OCI-LY7 (cell line): ENCODE data around the gene PPP3CB. TPM values are rescaled to one million over a fixed set of nuclear protein-coding genes. Genes with fewer than 3 reads are reported as not detected.

Source experiments
- BruUV-seq: library from RNA; stranded (reverse); fragments of 400-500 nt; replicated peaks from 2 replicates; lab custom pipeline; 2021; lab: Mats Ljungman, UMichigan
- CTCF ChIA-PET: fragments of 300-600 bp; sonication (Branson Sonifier 250); formaldehyde crosslinking; loops from one replicate; lab custom pipeline; 2022; ENCODE audit warnings: antibody characterized with exemption; ENCODE audit not compliant: unreplicated experiment; lab: Charles Lee
- POLR2A ChIA-PET: fragments of 300-600 bp; sonication (Branson Sonifier 250); formaldehyde crosslinking; loops from one replicate; lab custom pipeline; 2022; ENCODE audit warnings: antibody characterized with exemption; lab: Charles Lee
- DNase-seq: peaks from one replicate; pipeline ENCODE4 v3.0.0-alpha.2; 2015; ENCODE audit warnings: low spot score
- H2AFZ ChIP-seq: fragments of 200-600 bp; sonication (generic), shearing (Covaris generic); 2 replicates; pipeline ENCODE4 v1.6.1; 2014; ENCODE audit warnings: mild to moderate bottlenecking, antibody characterized with exemption, low read length, moderate library complexity
- H3K27ac ChIP-seq: fragments of 200-600 bp; sonication (generic); 2 replicates; pipeline ENCODE4 v1.5.1; 2014; ENCODE audit warnings: mixed run types, low read depth, mild to moderate bottlenecking, moderate library complexity, low read length, inconsistent platforms; ENCODE audit not compliant: poor library complexity, severe bottlenecking
- H3K36me3 ChIP-seq: fragments of 200-600 bp; sonication (generic); 2 replicates; pipeline ENCODE4 v1.6.1; 2014; ENCODE audit warnings: mild to moderate bottlenecking, antibody characterized with exemption, low read length, moderate library complexity, mixed read lengths; ENCODE audit not compliant: insufficient read depth
- H3K4me1 ChIP-seq: fragments of 200-600 bp; sonication (generic); 2 replicates; pipeline ENCODE4 v1.5.1; 2014; ENCODE audit warnings: mild to moderate bottlenecking, low read length; ENCODE audit not compliant: insufficient read depth, poor library complexity, severe bottlenecking
- H3K4me2 ChIP-seq: fragments of 200-600 bp; sonication (generic); 2 replicates; pipeline ENCODE4 v1.6.1; 2014; ENCODE audit warnings: mild to moderate bottlenecking, low read length
- H3K4me3 ChIP-seq: fragments of 200-600 bp; sonication (generic); 2 replicates; pipeline ENCODE4 v1.5.1; 2014; ENCODE audit warnings: mild to moderate bottlenecking, low read depth, low read length; ENCODE audit not compliant: poor library complexity, severe bottlenecking
- H3K79me2 ChIP-seq: fragments of 200-600 bp; sonication (generic); 2 replicates; pipeline ENCODE4 v1.6.1; 2016; ENCODE audit warnings: low read depth, mild to moderate bottlenecking, low read length, moderate library complexity, mixed read lengths; ENCODE audit not compliant: insufficient read depth
- H3K9me2 ChIP-seq: fragments of 200-600 bp; sonication (generic); 2 replicates; pipeline ENCODE4 v1.6.1; 2016; ENCODE audit warnings: mild to moderate bottlenecking, low read length, mixed read lengths; ENCODE audit not compliant: insufficient read depth
- H3K9me3 ChIP-seq: fragments of 200-600 bp; sonication (generic); 2 replicates; pipeline ENCODE4 v1.6.1; 2014; ENCODE audit warnings: mild to moderate bottlenecking, mixed run types, low read length, mixed read lengths
- H4K20me1 ChIP-seq: fragments of 200-600 bp; sonication (generic); 2 replicates; pipeline ENCODE4 v1.6.1; 2014; ENCODE audit warnings: mild to moderate bottlenecking, antibody characterized with exemption, low read length, moderate library complexity, mixed read lengths; ENCODE audit not compliant: insufficient read depth
- EZH2phosphoT487 ChIP-seq: fragments of 200-600 bp; sonication (generic); IDR thresholded peaks from 2 replicates; pipeline ENCODE4 v1.6.1; 2018; ENCODE audit warnings: low read depth, borderline replicate concordance, mild to moderate bottlenecking, mixed run types, antibody characterized with exemption, low read length, moderate library complexity, mixed read lengths
- intact Hi-C: fragments of 100-400 bp; cut with micrococcal nuclease; formaldehyde crosslinking; loops from one replicate; pipeline ENCODE4 v1.10.0; 2022; ENCODE audit not compliant: unreplicated experiment
- small RNA-seq: library from RNA; depleted of rRNA; stranded (forward); fragments of <200 nt; gene quantifications from one replicate; pipeline ENCODE3, GENCODE V24; 2014
- total RNA-seq, 2 experiments: library from RNA; depleted of rRNA in 1 of 2; stranded (reverse); fragments of >200 nt in 1 of 2; shearing (Covaris generic) in 1 of 2; gene quantifications; 2 replicates each; pipeline ENCODE4 v1.2.3, GENCODE V29; 2014 to 2022
- TF ChIP-seq, protein P1 (sequence below): fragments of 200-600 bp; sonication (generic); conservative IDR thresholded peaks from 2 replicates; pipeline ENCODE4 v1.5.1; 2014; ENCODE audit warnings: mild to moderate bottlenecking, antibody characterized with exemption, low read length, moderate library complexity, mixed read lengths

The PPP3CB gene
- total RNA-seq, 2 experiments from 2014 or later = 18.6 to 43.1 TPM

DNA sequence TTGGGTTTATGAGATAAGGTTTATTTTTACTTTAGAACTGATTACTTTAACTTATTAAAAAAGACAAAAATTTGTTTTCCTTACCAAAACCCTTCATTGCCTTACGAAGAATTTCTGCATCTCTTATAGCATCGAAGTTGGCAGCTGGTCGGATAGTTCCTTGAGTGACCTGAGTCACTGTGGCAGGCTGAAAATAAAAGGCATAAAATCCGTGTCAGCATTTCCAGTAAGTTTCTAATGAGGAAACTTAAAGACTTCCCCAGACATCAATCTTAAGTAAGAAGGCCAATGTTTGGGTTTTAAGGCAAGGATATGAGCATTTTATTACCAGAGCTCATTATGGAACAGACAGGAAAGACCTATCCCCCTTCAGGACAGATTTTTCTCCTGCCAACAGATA, 107.6 kb downstream of the PPP3CB start:
- H4K20me1 ChIP-seq = no peaks in the 10 kb centered on the region
- no peaks in the 10 kb centered on the region for H3K9me2 ChIP-seq
- BruUV-seq = no TSS peak
- TF ChIP-seq, protein P1, sequence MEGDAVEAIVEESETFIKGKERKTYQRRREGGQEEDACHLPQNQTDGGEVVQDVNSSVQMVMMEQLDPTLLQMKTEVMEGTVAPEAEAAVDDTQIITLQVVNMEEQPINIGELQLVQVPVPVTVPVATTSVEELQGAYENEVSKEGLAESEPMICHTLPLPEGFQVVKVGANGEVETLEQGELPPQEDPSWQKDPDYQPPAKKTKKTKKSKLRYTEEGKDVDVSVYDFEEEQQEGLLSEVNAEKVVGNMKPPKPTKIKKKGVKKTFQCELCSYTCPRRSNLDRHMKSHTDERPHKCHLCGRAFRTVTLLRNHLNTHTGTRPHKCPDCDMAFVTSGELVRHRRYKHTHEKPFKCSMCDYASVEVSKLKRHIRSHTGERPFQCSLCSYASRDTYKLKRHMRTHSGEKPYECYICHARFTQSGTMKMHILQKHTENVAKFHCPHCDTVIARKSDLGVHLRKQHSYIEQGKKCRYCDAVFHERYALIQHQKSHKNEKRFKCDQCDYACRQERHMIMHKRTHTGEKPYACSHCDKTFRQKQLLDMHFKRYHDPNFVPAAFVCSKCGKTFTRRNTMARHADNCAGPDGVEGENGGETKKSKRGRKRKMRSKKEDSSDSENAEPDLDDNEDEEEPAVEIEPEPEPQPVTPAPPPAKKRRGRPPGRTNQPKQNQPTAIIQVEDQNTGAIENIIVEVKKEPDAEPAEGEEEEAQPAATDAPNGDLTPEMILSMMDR = no peak
- TF ChIP-seq EZH2phosphoT487 = no peak
- no peak overlapping the region for H2AFZ ChIP-seq
- no peak overlapping the region for H3K27ac ChIP-seq
- H3K4me1 ChIP-seq = no peaks in the 10 kb centered on the region
- H3K4me3 ChIP-seq = no peak overlapping the region
- intact Hi-C loops = no loop called here
- DNase-seq = no peak
- H3K36me3 ChIP-seq = peaks cover 79% of the 10 kb centered on the region
- POLR2A ChIA-PET = no interaction called here
- no peaks in the 10 kb centered on the region for H3K9me3 ChIP-seq
- CTCF ChIA-PET = no interaction called here
- no peak overlapping the region for H3K4me2 ChIP-seq
- 0 out of 2 replicates have a peak, but pooled peaks cover 4% of the 10 kb centered on the region for H3K79me2 ChIP-seq

DNA sequence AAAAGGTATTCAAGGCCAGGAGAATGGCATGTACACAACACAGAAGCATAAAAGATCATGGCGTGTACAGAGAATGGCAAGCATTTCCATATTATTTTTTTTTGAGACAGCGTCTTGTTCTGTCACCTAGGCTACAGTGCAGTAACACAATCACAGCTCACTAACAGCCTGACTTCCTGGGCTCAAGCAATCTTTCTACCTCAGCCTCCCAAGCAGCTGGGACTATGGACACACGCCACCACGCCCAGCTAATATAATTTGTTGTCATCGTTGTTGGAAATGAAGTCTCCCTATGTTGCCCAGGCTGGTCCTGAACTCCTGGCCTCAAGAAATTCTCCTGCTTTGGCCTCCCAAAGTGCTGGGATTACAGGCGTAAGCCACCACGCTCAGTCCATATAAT, 109.2 kb downstream of the PPP3CB start:
- H3K79me2 ChIP-seq = 0 out of 2 replicates have a peak, but pooled peaks cover 4% of the 10 kb centered on the region
- ChIA-PET POLR2A (interaction anchor here (1.1 kb wide), 1 partner anchor 26 kb away, joined by 10 read pairs; no protein-coding TSS in a partner anchor), CTCF (no interaction called here)
- BruUV-seq = no TSS peak
- H2AFZ ChIP-seq = no peak overlapping the region
- no peaks in the 10 kb centered on the region for H3K4me1 ChIP-seq
- H3K9me3 ChIP-seq = no peaks in the 10 kb centered on the region
- no peaks in the 10 kb centered on the region for H3K9me2 ChIP-seq
- H3K36me3 ChIP-seq = peaks cover 91% of the 10 kb centered on the region
- H4K20me1 ChIP-seq = 0 out of 2 replicates have a peak, but pooled peaks cover 4% of the 10 kb centered on the region
- no peak for DNase-seq
- no peak overlapping the region for H3K4me2 ChIP-seq
- H3K27ac ChIP-seq = no peak overlapping the region
- TF ChIP-seq, protein P1 = no peak
- no peak for TF ChIP-seq EZH2phosphoT487
- no peak overlapping the region for H3K4me3 ChIP-seq
- intact Hi-C loops = no loop called here

Small RNA genes lying within 50 kb of the gene (small RNA-seq; reads per million reads assigned to genes)
- not detected for gene RNU6-883P

Other genes starting within 250 kb of the PPP3CB start
- 83.3 and 94.2 TPM in 2 replicates for gene DNAJC9, start 248.8 kb downstream of the PPP3CB start, total RNA-seq (2014; rRNA removed; shearing (Covaris generic))
- 63.0 and 64.9 TPM in 2 replicates for gene DNAJC9, start 248.8 kb downstream of the PPP3CB start, total RNA-seq (2022)
- 56.6 and 81.6 TPM in 2 replicates for gene MRPS16, start 243.4 kb downstream of the PPP3CB start, total RNA-seq (2014; rRNA removed; shearing (Covaris generic))
- gene MRPS16, start 243.4 kb downstream of the PPP3CB start, total RNA-seq (2022) = 132 and 135 TPM in 2 replicates
- gene CFAP70, start 137.2 kb downstream of the PPP3CB start, total RNA-seq (2014; rRNA removed; shearing (Covaris generic)) = 0.26 and 1.9 TPM in 2 replicates
- gene CFAP70, start 137.2 kb downstream of the PPP3CB start, total RNA-seq (2022) = 0.94 and 1.1 TPM in 2 replicates
- 36.5 and 52.0 TPM in 2 replicates for gene ANXA7, start 82.0 kb downstream of the PPP3CB start, total RNA-seq (2014; rRNA removed; shearing (Covaris generic))
- 86.5 and 86.6 TPM in 2 replicates for gene ANXA7, start 82.0 kb downstream of the PPP3CB start, total RNA-seq (2022)
- 2.3 and 3.9 TPM in 2 replicates for gene MSS51, start 62.5 kb downstream of the PPP3CB start, total RNA-seq (2014; rRNA removed; shearing (Covaris generic))
- gene MSS51, start 62.5 kb downstream of the PPP3CB start, total RNA-seq (2022) = 4.2 and 4.4 TPM in 2 replicates
- 9.7 and 15.2 TPM in 2 replicates for gene USP54, start 95.3 kb upstream of the PPP3CB start, total RNA-seq (2014; rRNA removed; shearing (Covaris generic))
- gene USP54, start 95.3 kb upstream of the PPP3CB start, total RNA-seq (2022) = 16.4 and 17.6 TPM in 2 replicates
- not detected in 2 replicates for gene MYOZ1, start 145.4 kb upstream of the PPP3CB start, total RNA-seq (2014; rRNA removed; shearing (Covaris generic))
- gene MYOZ1, start 145.4 kb upstream of the PPP3CB start, total RNA-seq (2022) = not detected in 2 replicates
- not detected in 2 replicates for gene SYNPO2L, start 160.0 kb upstream of the PPP3CB start, total RNA-seq (2014; rRNA removed; shearing (Covaris generic))
- gene SYNPO2L, start 160.0 kb upstream of the PPP3CB start, total RNA-seq (2022) = not detected in 2 replicates
- 4.6 and 7.2 TPM in 2 replicates for gene AGAP5, start 202.1 kb upstream of the PPP3CB start, total RNA-seq (2014; rRNA removed; shearing (Covaris generic))
- gene AGAP5, start 202.1 kb upstream of the PPP3CB start, total RNA-seq (2022) = 9.9 and 10.7 TPM in 2 replicates
- 51.9 and 53.6 TPM in 2 replicates for gene SEC24C, start 248.3 kb upstream of the PPP3CB start, total RNA-seq (2014; rRNA removed; shearing (Covaris generic))
- gene SEC24C, start 248.3 kb upstream of the PPP3CB start, total RNA-seq (2022) = 82.0 and 87.1 TPM in 2 replicates